NCI-H1048 (cell line): ENCODE results near the gene EQTN.

Experiments
- DNase-seq: peaks from one replicate; lab custom pipeline; 2025; lab: John Stamatoyannopoulos, UW

The EQTN gene

GRCh38 chr9:27297050-27297449 lies at the start of gene EQTN:
Gene EQTN, minus strand, starts transcription at chr9:27297150. Its CDS starts 95 bp downstream, at chr9:27297055.
- no peak for DNase-seq

- DNase-seq, result no peak
Measured at GRCh38 chr9:27344776-27345175, 47.8 kb upstream of the EQTN start.

GRCh38 chr9:27341545-27342294 lies 44.8 kb upstream of the EQTN start:
- no peak for DNase-seq

- no peak for DNase-seq
Measured at GRCh38 chr9:27340961-27341511, 44.1 kb upstream of the EQTN start.

GRCh38 chr9:27340285-27340674 lies 43.3 kb upstream of the EQTN start:
- DNase-seq, result no peak

GRCh38 chr9:27339661-27340284 lies 42.8 kb upstream of the EQTN start:
- DNase-seq, result no peak

- no peak for DNase-seq
Measured at GRCh38 chr9:27338527-27338903, 41.6 kb upstream of the EQTN start.

GRCh38 chr9:27337833-27338526 lies 41.0 kb upstream of the EQTN start:
- no peak for DNase-seq

GRCh38 chr9:27337236-27337635 lies 40.3 kb upstream of the EQTN start:
- no peak for DNase-seq

GRCh38 chr9:27336829-27337228 lies 39.9 kb upstream of the EQTN start:
- DNase-seq, result no peak

GRCh38 chr9:27336126-27336525 lies 39.2 kb upstream of the EQTN start:
- DNase-seq, result no peak

GRCh38 chr9:27335075-27335474 lies 38.1 kb upstream of the EQTN start:
- DNase-seq, result no peak

- no peak for DNase-seq
Measured at GRCh38 chr9:27333241-27334052, 36.5 kb upstream of the EQTN start.

GRCh38 chr9:27331393-27331792 lies 34.4 kb upstream of the EQTN start:
- DNase-seq, result no peak

GRCh38 chr9:27329291-27329690 lies 32.3 kb upstream of the EQTN start:
- DNase-seq, result no peak

- DNase-seq, result no peak
Measured at GRCh38 chr9:27328483-27328882, 31.5 kb upstream of the EQTN start.

GRCh38 chr9:27311184-27311583 lies 14.2 kb upstream of the EQTN start:
- no peak for DNase-seq

GRCh38 chr9:27310582-27310981 lies 13.6 kb upstream of the EQTN start:
- DNase-seq, result no peak

- DNase-seq, result no peak
Measured at GRCh38 chr9:27308691-27309390, 11.9 kb upstream of the EQTN start.

GRCh38 chr9:27304521-27304920 lies 7.6 kb upstream of the EQTN start:
- DNase-seq, result no peak

GRCh38 chr9:27303219-27303618 lies 6.3 kb upstream of the EQTN start:
- DNase-seq, result no peak
